PFSK-1 (cell line): ENCODE results near the gene LRRC36.

Experiments used
- POLR2AphosphoS5 ChIP-seq: IDR thresholded peaks from 2 replicates; pipeline ENCODE4 v1.6.1; 2012; ENCODE audit warnings: low read depth, mild to moderate bottlenecking, control low read depth, low read length, moderate library complexity
- REST ChIP-seq, 2 experiments: IDR thresholded peaks; 2 replicates each; pipeline versions ENCODE4 v1.6.1 to v1.8.0; 2011 to 2012; ENCODE audit warnings: low read depth in 2 of 2, low read length in 2 of 2, control low read depth in 1 of 2, inconsistent platforms in 1 of 2, mild to moderate bottlenecking in 1 of 2, moderate library complexity in 1 of 2; ENCODE audit not compliant: insufficient read depth in 1 of 2
- SIN3A ChIP-seq: IDR thresholded peaks from 2 replicates; pipeline ENCODE4 v1.6.1; 2012; ENCODE audit warnings: mild to moderate bottlenecking, low read length, moderate library complexity, borderline replicate concordance; ENCODE audit not compliant: insufficient read depth
- TAF1 ChIP-seq: IDR thresholded peaks from 2 replicates; pipeline ENCODE4 v1.6.1; 2012; ENCODE audit warnings: low read length, control low read depth, borderline replicate concordance; ENCODE audit not compliant: insufficient read depth

GRCh38 chr16:67413978-67414911, 87.6 kb downstream of the LRRC36 start:
- no peak for TF ChIP-seq POLR2AphosphoS5
- no peak for TF ChIP-seq TAF1
- no peak for TF ChIP-seq REST (IDR thresholded peaks at IDR 0.05; ENCODE audit: insufficient read depth in 1 of 2, low read depth in 2 of 2, low read length in 2 of 2)
- no peak for TF ChIP-seq SIN3A
